HEK293 (cell line): ENCODE results near the gene ZNF684.

Experiments
- KLF1 ChIP-seq: fragments of 450-650 bp; formaldehyde crosslinking; IDR thresholded peaks from 2 replicates; pipeline ENCODE4 v1.5.1; 2016; ENCODE audit warnings: missing biosample characterization, missing genetic modification characterization
- KLF9 ChIP-seq: fragments of 450-650 bp; formaldehyde crosslinking; IDR thresholded peaks from 2 replicates; pipeline ENCODE4 v1.5.1; 2016; ENCODE audit warnings: missing biosample characterization, missing genetic modification characterization, low read depth
- MEIS1 ChIP-seq: sonication (generic); formaldehyde crosslinking; IDR thresholded peaks from 2 replicates; pipeline ENCODE4 v1.8.1; 2022; ENCODE audit warnings: missing genetic modification reagents, mild to moderate bottlenecking, borderline replicate concordance
- MYNN ChIP-seq: fragments of 450-650 bp; formaldehyde crosslinking; IDR thresholded peaks from 2 replicates; pipeline ENCODE4 v1.5.1; 2016; ENCODE audit warnings: missing biosample characterization, missing genetic modification characterization, borderline replicate concordance
- PRDM1 ChIP-seq: fragments of 450-650 bp; formaldehyde crosslinking; IDR thresholded peaks from 2 replicates; pipeline ENCODE4; 2016; ENCODE audit warnings: missing biosample characterization, missing genetic modification characterization
- SCRT2 ChIP-seq: fragments of 450-650 bp; formaldehyde crosslinking; IDR thresholded peaks from 2 replicates; pipeline ENCODE4 v1.5.1; 2016; ENCODE audit warnings: missing biosample characterization, missing genetic modification characterization
- SP3 ChIP-seq: fragments of 450-650 bp; formaldehyde crosslinking; IDR thresholded peaks from 2 replicates; pipeline ENCODE4 v1.5.1; 2016; ENCODE audit warnings: missing biosample characterization, missing genetic modification characterization
- YY2 ChIP-seq: fragments of 450-650 bp; formaldehyde crosslinking; IDR thresholded peaks from 2 replicates; pipeline ENCODE4 v1.5.1; 2016; ENCODE audit warnings: missing biosample characterization, missing genetic modification characterization
- ZBTB11 ChIP-seq: fragments of 450-650 bp; formaldehyde crosslinking; conservative IDR thresholded peaks from 2 replicates; pipeline ENCODE4 v1.5.1; 2016; ENCODE audit warnings: low read depth, missing biosample characterization, missing genetic modification characterization
- ZNF114 ChIP-seq: fragments of 450-650 bp; formaldehyde crosslinking; IDR thresholded peaks from 2 replicates; pipeline ENCODE4 v1.5.0; 2017; ENCODE audit warnings: missing biosample characterization, missing genetic modification characterization
- ZNF174 ChIP-seq: fragments of 450-650 bp; formaldehyde crosslinking; IDR thresholded peaks from 2 replicates; pipeline ENCODE4 v1.5.0; 2017; ENCODE audit warnings: missing biosample characterization, mild to moderate bottlenecking, missing genetic modification characterization
- ZNF184 ChIP-seq: fragments of 450-650 bp; IDR thresholded peaks from 2 replicates; pipeline ENCODE4 v1.5.1; 2018; ENCODE audit warnings: missing biosample characterization, mild to moderate bottlenecking, missing genetic modification characterization
- ZNF23 ChIP-seq: fragments of 450-650 bp; formaldehyde crosslinking; IDR thresholded peaks from 2 replicates; pipeline ENCODE4 v1.5.1; 2016; ENCODE audit warnings: missing biosample characterization, missing genetic modification characterization, borderline replicate concordance
- ZNF423 ChIP-seq: fragments of 450-650 bp; formaldehyde crosslinking; IDR thresholded peaks from 2 replicates; pipeline ENCODE4 v1.5.1; 2016; ENCODE audit warnings: missing biosample characterization, missing genetic modification characterization
- ZNF433 ChIP-seq: fragments of 450-650 bp; formaldehyde crosslinking; IDR thresholded peaks from 2 replicates; pipeline ENCODE4 v1.5.1; 2016; ENCODE audit warnings: missing biosample characterization, missing genetic modification characterization, low read depth
- ZNF529 ChIP-seq: fragments of 450-650 bp; formaldehyde crosslinking; IDR thresholded peaks from 2 replicates; pipeline ENCODE4 v1.5.1; 2017; ENCODE audit warnings: missing genetic modification characterization, missing biosample characterization; ENCODE audit not compliant: insufficient replicate concordance
- ZNF548 ChIP-seq: fragments of 450-650 bp; formaldehyde crosslinking; IDR thresholded peaks from 2 replicates; pipeline ENCODE4 v1.5.1; 2016; ENCODE audit warnings: missing biosample characterization, missing genetic modification characterization
- ZNF549 ChIP-seq: fragments of 450-650 bp; IDR thresholded peaks from 2 replicates; pipeline ENCODE4 v1.5.1; 2018; ENCODE audit warnings: missing biosample characterization, missing genetic modification characterization, mild to moderate bottlenecking, inconsistent platforms, moderate library complexity
- ZNF600 ChIP-seq: fragments of 450-650 bp; formaldehyde crosslinking; IDR thresholded peaks from 2 replicates; pipeline ENCODE4 v1.5.1; 2016; ENCODE audit warnings: missing biosample characterization, missing genetic modification characterization
- ZNF639 ChIP-seq: fragments of 450-650 bp; formaldehyde crosslinking; IDR thresholded peaks from 2 replicates; pipeline ENCODE4 v1.5.1; 2016; ENCODE audit warnings: missing biosample characterization, missing genetic modification characterization
- ZNF654 ChIP-seq: fragments of 450-650 bp; formaldehyde crosslinking; IDR thresholded peaks from 2 replicates; pipeline ENCODE4 v1.5.1; 2016; ENCODE audit warnings: low read depth, missing biosample characterization, missing genetic modification characterization
- ZNF664 ChIP-seq: fragments of 450-650 bp; formaldehyde crosslinking; IDR thresholded peaks from 2 replicates; pipeline ENCODE4 v1.5.1; 2016; ENCODE audit warnings: missing biosample characterization, missing genetic modification characterization
- ZNF677 ChIP-seq: fragments of 450-650 bp; IDR thresholded peaks from 2 replicates; pipeline ENCODE4 v1.5.0; 2018; ENCODE audit warnings: missing biosample characterization, mild to moderate bottlenecking, missing genetic modification characterization, moderate library complexity
- ZNF785 ChIP-seq: fragments of 450-650 bp; formaldehyde crosslinking; IDR thresholded peaks from 2 replicates; pipeline ENCODE4 v1.5.1; 2016; ENCODE audit warnings: missing biosample characterization, missing genetic modification characterization
- ZNF791 ChIP-seq: fragments of 450-650 bp; formaldehyde crosslinking; IDR thresholded peaks from 2 replicates; pipeline ENCODE4 v1.5.1; 2016; ENCODE audit warnings: missing biosample characterization, missing genetic modification characterization
- ZNF792 ChIP-seq: fragments of 450-650 bp; formaldehyde crosslinking; IDR thresholded peaks from 2 replicates; pipeline ENCODE4 v1.5.1; 2016; ENCODE audit warnings: missing biosample characterization, missing genetic modification characterization
- TF ChIP-seq, protein P1 (sequence below): fragments of 450-650 bp; formaldehyde crosslinking; IDR thresholded peaks from 2 replicates; pipeline ENCODE4 v1.5.1; 2017; ENCODE audit warnings: missing biosample characterization, missing genetic modification characterization
- TF ChIP-seq, protein P2 (sequence below): fragments of 450-650 bp; formaldehyde crosslinking; IDR thresholded peaks from 2 replicates; pipeline ENCODE4 v1.5.1; 2016; ENCODE audit warnings: missing biosample characterization, missing genetic modification characterization

Gene ZNF684

GRCh38 chr1:40531381-40532061 lies at the start of gene ZNF684 (continued):
- TF ChIP-seq, protein P1, sequence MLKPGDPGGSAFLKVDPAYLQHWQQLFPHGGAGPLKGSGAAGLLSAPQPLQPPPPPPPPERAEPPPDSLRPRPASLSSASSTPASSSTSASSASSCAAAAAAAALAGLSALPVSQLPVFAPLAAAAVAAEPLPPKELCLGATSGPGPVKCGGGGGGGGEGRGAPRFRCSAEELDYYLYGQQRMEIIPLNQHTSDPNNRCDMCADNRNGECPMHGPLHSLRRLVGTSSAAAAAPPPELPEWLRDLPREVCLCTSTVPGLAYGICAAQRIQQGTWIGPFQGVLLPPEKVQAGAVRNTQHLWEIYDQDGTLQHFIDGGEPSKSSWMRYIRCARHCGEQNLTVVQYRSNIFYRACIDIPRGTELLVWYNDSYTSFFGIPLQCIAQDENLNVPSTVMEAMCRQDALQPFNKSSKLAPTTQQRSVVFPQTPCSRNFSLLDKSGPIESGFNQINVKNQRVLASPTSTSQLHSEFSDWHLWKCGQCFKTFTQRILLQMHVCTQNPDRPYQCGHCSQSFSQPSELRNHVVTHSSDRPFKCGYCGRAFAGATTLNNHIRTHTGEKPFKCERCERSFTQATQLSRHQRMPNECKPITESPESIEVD (tag by site-specific recombination) = no peak
- TF ChIP-seq, protein P2, sequence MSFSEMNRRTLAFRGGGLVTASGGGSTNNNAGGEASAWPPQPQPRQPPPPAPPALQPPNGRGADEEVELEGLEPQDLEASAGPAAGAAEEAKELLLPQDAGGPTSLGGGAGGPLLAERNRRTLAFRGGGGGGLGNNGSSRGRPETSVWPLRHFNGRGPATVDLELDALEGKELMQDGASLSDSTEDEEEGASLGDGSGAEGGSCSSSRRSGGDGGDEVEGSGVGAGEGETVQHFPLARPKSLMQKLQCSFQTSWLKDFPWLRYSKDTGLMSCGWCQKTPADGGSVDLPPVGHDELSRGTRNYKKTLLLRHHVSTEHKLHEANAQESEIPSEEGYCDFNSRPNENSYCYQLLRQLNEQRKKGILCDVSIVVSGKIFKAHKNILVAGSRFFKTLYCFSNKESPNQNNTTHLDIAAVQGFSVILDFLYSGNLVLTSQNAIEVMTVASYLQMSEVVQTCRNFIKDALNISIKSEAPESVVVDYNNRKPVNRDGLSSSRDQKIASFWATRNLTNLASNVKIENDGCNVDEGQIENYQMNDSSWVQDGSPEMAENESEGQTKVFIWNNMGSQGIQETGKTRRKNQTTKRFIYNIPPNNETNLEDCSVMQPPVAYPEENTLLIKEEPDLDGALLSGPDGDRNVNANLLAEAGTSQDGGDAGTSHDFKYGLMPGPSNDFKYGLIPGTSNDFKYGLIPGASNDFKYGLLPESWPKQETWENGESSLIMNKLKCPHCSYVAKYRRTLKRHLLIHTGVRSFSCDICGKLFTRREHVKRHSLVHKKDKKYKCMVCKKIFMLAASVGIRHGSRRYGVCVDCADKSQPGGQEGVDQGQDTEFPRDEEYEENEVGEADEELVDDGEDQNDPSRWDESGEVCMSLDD (tag by site-specific recombination) = no peak
- no peak for TF ChIP-seq KLF9
- no peak for TF ChIP-seq ZNF114 (tag by site-specific recombination)
- TF ChIP-seq ZNF433 (tag by site-specific recombination) = no peak
- peak; percentile 38; the same call in 1 of the 2 replicates for TF ChIP-seq ZNF639
- TF ChIP-seq ZNF664 (tag by site-specific recombination) = no peak
- TF ChIP-seq ZNF600 (tag by site-specific recombination) = peak; percentile 57; the same call in 1 of the 2 replicates
- no peak for TF ChIP-seq ZNF423 (tag by site-specific recombination)
- TF ChIP-seq PRDM1 = no peak
- no peak for TF ChIP-seq ZNF548 (tag by site-specific recombination)
- TF ChIP-seq KLF1 (tag by site-specific recombination) = no peak
- no peak for TF ChIP-seq MEIS1 (CRISPR knock-in tag)
- TF ChIP-seq ZNF677 = no peak
- TF ChIP-seq ZNF792 (tag by site-specific recombination) = no peak
- TF ChIP-seq ZNF174 (tag by site-specific recombination) = no peak
- TF ChIP-seq ZNF529 (tag by site-specific recombination) = no peak
- no peak for TF ChIP-seq ZNF184 (tag by site-specific recombination)
- peak; percentile 91 for TF ChIP-seq ZBTB11 (tag by site-specific recombination)
- no peak for TF ChIP-seq ZNF549 (tag by site-specific recombination)
- TF ChIP-seq YY2 = no peak
- TF ChIP-seq SP3 (tag by site-specific recombination) = peak; percentile 36; the same call in 1 of the 2 replicates
- no peak for TF ChIP-seq ZNF23 (tag by site-specific recombination)
- TF ChIP-seq ZNF654 (tag by site-specific recombination) = 0 out of 2 replicates have a peak, but pooled peaks have one; percentile 2
- TF ChIP-seq ZNF791 (tag by site-specific recombination) = no peak
- peak; percentile 80 for TF ChIP-seq SCRT2 (tag by site-specific recombination)
- no peak for TF ChIP-seq ZNF785
- no peak for TF ChIP-seq MYNN (tag by site-specific recombination)
